ENCODE data around the gene ZC3H10. TPM values are rescaled to one million over a fixed set of nuclear protein-coding genes. Genes with fewer than 3 reads are reported as not detected.
A peak's percentile ranks its signal among the peaks of the same experiment; 100 is the strongest.

ZC3H10 gene
- total and polyA plus RNA-seq, 2 of the 8 experiments (the other 6 are each of a cell fraction or from before 2014, with no cell fraction given), result 4.0 to 11.2 TPM

DNA sequence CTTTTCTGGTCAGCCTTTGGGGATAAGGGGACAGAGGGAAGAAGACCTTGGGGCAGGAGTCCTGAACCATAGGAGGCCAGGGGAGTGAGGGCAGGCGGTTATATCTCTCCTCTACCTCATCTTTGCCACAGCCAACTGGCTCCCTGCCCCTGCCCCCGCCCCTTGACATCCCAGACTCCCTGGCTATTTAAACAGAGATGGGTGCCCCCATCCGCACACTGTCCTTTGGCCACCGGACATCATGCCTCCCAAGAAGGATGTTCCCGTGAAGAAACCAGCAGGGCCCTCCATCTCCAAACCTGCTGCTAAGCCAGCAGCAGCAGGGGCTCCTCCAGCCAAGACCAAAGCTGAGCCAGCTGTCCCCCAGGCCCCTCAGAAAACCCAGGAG, 35.6 kb downstream of the ZC3H10 start:
- Histone ChIP-seq H3K27ac (ENCODE audit: low read depth, low read length) (no peak overlapping the region), H3K23ac (ENCODE audit: insufficient read length) (no peak overlapping the region), H3K14ac (ENCODE audit: insufficient read length) (no peak overlapping the region), H3K27me3 (replicated peaks in 1 of 4; ENCODE audit: control insufficient read depth in 3 of 4, extremely low read depth in 1 of 4, insufficient read depth in 3 of 4, low read length in 3 of 4) (no peaks in the 10 kb centered on the region; a peak in 1 of 7 replicates), H3K4me2 (ENCODE audit: insufficient read depth in 1 of 2, low read depth in 2 of 2, low read length in 2 of 2) (peak overlapping the region; percentile 67 to 70; a peak in 3 of 4 replicates), H3K9ac (replicated peaks in 1 of 4; ENCODE audit: extremely low read depth in 1 of 4, low read depth in 3 of 4, low read length in 3 of 4) (no peak overlapping the region), H3K4ac (replicated peaks; ENCODE audit: insufficient read length, low read depth, low read length) (no peak overlapping the region), H2BK5ac (ENCODE audit: low read depth, low read length) (no peak overlapping the region), H3K79me1 (ENCODE audit: low read depth, low read length) (0 out of 2 replicates have a peak, but pooled peaks cover 2% of the 10 kb centered on the region), H2BK120ac (replicated peaks; ENCODE audit: low read depth, low read length) (no peak overlapping the region), H3K9me3 (ENCODE audit: insufficient read depth in 2 of 2, low read depth in 1 of 2, low read length in 1 of 2) (no peaks in the 10 kb centered on the region), H2BK12ac (ENCODE audit: low read depth, low read length) (no peak overlapping the region), H2BK20ac (ENCODE audit: low read length) (no peak overlapping the region), H3K56ac (replicated peaks; ENCODE audit: insufficient read length, low read depth, low read length) (no peak overlapping the region), H3K79me2 (ENCODE audit: control insufficient read depth in 1 of 2, insufficient read depth in 2 of 2, low read length in 2 of 2) (peaks cover under 1 to 11% of the 10 kb centered on the region in 2 experiments), H3K4me1 (replicated peaks in 1 of 4; ENCODE audit: control insufficient read depth in 3 of 4, insufficient read depth in 4 of 4, low read length in 3 of 4) (peaks cover 6 to 14% (median 9%) of the 10 kb centered on the region in 4 experiments; a peak in 6 of 7 replicates), H2AK5ac (ENCODE audit: low read depth, low read length) (no peak overlapping the region), H4K20me1 (replicated peaks in 1 of 2; ENCODE audit: control insufficient read depth in 1 of 2, insufficient read depth in 2 of 2, low read length in 2 of 2) (no peaks in the 10 kb centered on the region), H2AFZ (ENCODE audit: low read length) (no peak overlapping the region), H3K18ac (ENCODE audit: extremely low read depth, low read length) (no peak overlapping the region), H3K36me3 (ENCODE audit: control insufficient read depth in 2 of 4, insufficient read depth in 4 of 4, low read length in 3 of 4) (peaks cover 3 to 13% (median 4%) of the 10 kb centered on the region in 4 experiments; a peak in 6 of 8 replicates), H3K23me2 (ENCODE audit: low read depth, low read length) (peaks cover 13% of the 10 kb centered on the region), H2BK15ac (ENCODE audit: low read length) (no peak overlapping the region), H4K91ac (replicated peaks; ENCODE audit: insufficient read length, low read length) (no peak overlapping the region), H4K5ac (ENCODE audit: insufficient read length, low read depth, low read length) (no peak overlapping the region), H4K8ac (ENCODE audit: extremely low read depth, insufficient read depth, low read length) (no peak overlapping the region), H3K4me3 (ENCODE audit: extremely low read depth in 1 of 4, insufficient read depth in 2 of 4, low read depth in 3 of 4, low read length in 4 of 4) (peak overlapping the region in 1 of 4 experiments; percentile 83; a peak in 2 of 8 replicates)
- POLR2A ChIA-PET (ENCODE audit: partially characterized antibody), result interaction anchor here (1.4 to 15.6 kb wide), 4 partner anchors 10 to 108 kb away, joined by 3 to 656 read pairs (median 14); partner anchors contain the start of genes RNF41 and SMARCC2
- FAIRE-seq, result no peak
- CTCF ChIA-PET (ENCODE audit: partially characterized antibody), result interaction anchor here (1.7 kb wide), 1 partner anchor 9 kb away, joined by 4 read pairs; no protein-coding TSS in a partner anchor
- WGBS, 2 experiments (ENCODE audit: extremely low coverage in 1 of 2, insufficient coverage in 1 of 2, insufficient read length in 1 of 2, insufficient replicate concordance in 2 of 2, low coverage in 1 of 2, low lambda C conversion rate in 2 of 2, missing lambda C conversion rate in 1 of 2), result 95% methylated on average over 5 of the region's 5 CpGs; no CpG with 5 or more reads in 1 of the 2 experiments
- TF ChIP-seq POLR2AphosphoS5 (IDR thresholded peaks at IDR 0.05; ENCODE audit: low read depth, low read length) (no peak), TBP (IDR thresholded peaks at IDR 0.05; ENCODE audit: low read depth, low read length) (no peak), FOSL1 (IDR thresholded peaks at IDR 0.05; ENCODE audit: insufficient read depth, low read depth, low read length) (no peak), CHD1 (IDR thresholded peaks at IDR 0.05; ENCODE audit: low read depth, low read length) (no peak), RXRA (IDR thresholded peaks at IDR 0.05; ENCODE audit: insufficient read depth, low read depth, low read length) (no peak), EP300 (IDR thresholded peaks at IDR 0.05; ENCODE audit: borderline replicate concordance in 1 of 2, low read depth in 2 of 2, low read length in 2 of 2) (no peak), KDM1A (IDR thresholded peaks at IDR 0.05; ENCODE audit: borderline replicate concordance, low read length) (no peak), SIN3A (conservative IDR thresholded peaks at IDR 0.05 in 1 of 2, IDR thresholded peaks at IDR 0.05 in 1 of 2; ENCODE audit: low read depth in 1 of 2, low read length in 2 of 2) (no peak), SP1 (IDR thresholded peaks at IDR 0.05; ENCODE audit: low read depth, low read length) (no peak), GTF2F1 (IDR thresholded peaks at IDR 0.05; ENCODE audit: borderline replicate concordance, low read depth, low read length) (no peak), HDAC6 (IDR thresholded peaks at IDR 0.05; ENCODE audit: low read depth, low read length) (no peak), EZH2 (IDR thresholded peaks at IDR 0.05; ENCODE audit: low read depth, low read length, severe bottlenecking) (no peak)
- DNase-seq (ENCODE audit: low read depth in 1 of 2, low spot score in 2 of 2), result no peak

All from H1 (cell line).